ENCODE results near the gene DUS2.
"Not testable (repeated sequence)": the region's sequence is repeated elsewhere in the genome, so short reads cannot be mapped to it uniquely, and the experiment has no call there.

DUS2 gene

GRCh38 chr16:68091380-68092261 lies 68.5 kb downstream of the DUS2 start:
- no peak overlapping the region for H3K4me3 Mint-ChIP-seq
- H3K27me3 Mint-ChIP-seq, result no peaks in the 10 kb centered on the region
- intact Hi-C loops (cut with micrococcal nuclease), result no loop called here
- no peak overlapping the region for H3K27ac Mint-ChIP-seq
- no peaks in the 10 kb centered on the region for H3K9me3 Mint-ChIP-seq
- peaks cover 74% of the 10 kb centered on the region for H3K4me1 Mint-ChIP-seq (ENCODE audit: low read depth)
- peaks cover 5% of the 10 kb centered on the region for H3K36me3 Mint-ChIP-seq (ENCODE audit: low read depth)

GRCh38 chr16:68092275-68092674 lies 69.2 kb downstream of the DUS2 start:
- H3K4me3 Mint-ChIP-seq; H3K36me3 Mint-ChIP-seq (ENCODE audit: low read depth); intact Hi-C loops (cut with micrococcal nuclease); H3K27ac Mint-ChIP-seq; H3K27me3 Mint-ChIP-seq; H3K9me3 Mint-ChIP-seq: not testable (repeated sequence)
- H3K4me1 Mint-ChIP-seq (ENCODE audit: low read depth), result peaks cover 76% of the 10 kb centered on the region

GRCh38 chr16:68093816-68094613 lies 70.9 kb downstream of the DUS2 start:
- Mint-ChIP-seq H3K27ac (no peak overlapping the region), H3K27me3 (no peaks in the 10 kb centered on the region), H3K36me3 (ENCODE audit: low read depth) (peaks cover 7% of the 10 kb centered on the region), H3K9me3 (no peaks in the 10 kb centered on the region), H3K4me1 (ENCODE audit: low read depth) (peaks cover 76% of the 10 kb centered on the region), H3K4me3 (no peak overlapping the region)
- intact Hi-C loops (cut with micrococcal nuclease), result no loop called here

- no peak overlapping the region for H3K27ac Mint-ChIP-seq
- intact Hi-C loops (cut with micrococcal nuclease), result no loop called here
- peaks cover 74% of the 10 kb centered on the region for H3K4me1 Mint-ChIP-seq (ENCODE audit: low read depth)
- H3K9me3 Mint-ChIP-seq, result no peaks in the 10 kb centered on the region
- no peaks in the 10 kb centered on the region for H3K27me3 Mint-ChIP-seq
- H3K36me3 Mint-ChIP-seq (ENCODE audit: low read depth), result peaks cover 7% of the 10 kb centered on the region
- no peak overlapping the region for H3K4me3 Mint-ChIP-seq
Observed at GRCh38 chr16:68094614-68094934, 71.5 kb downstream of the DUS2 start.

GRCh38 chr16:68096491-68096890 lies 73.4 kb downstream of the DUS2 start:
- H3K4me3 Mint-ChIP-seq, result no peak overlapping the region
- no peaks in the 10 kb centered on the region for H3K27me3 Mint-ChIP-seq
- H3K27ac Mint-ChIP-seq, result no peak overlapping the region
- peaks cover 63% of the 10 kb centered on the region for H3K4me1 Mint-ChIP-seq (ENCODE audit: low read depth)
- no peaks in the 10 kb centered on the region for H3K9me3 Mint-ChIP-seq
- peaks cover 7% of the 10 kb centered on the region for H3K36me3 Mint-ChIP-seq (ENCODE audit: low read depth)
- intact Hi-C loops (cut with micrococcal nuclease), result no loop called here

- peaks cover 58% of the 10 kb centered on the region for H3K4me1 Mint-ChIP-seq (ENCODE audit: low read depth)
- H3K27me3 Mint-ChIP-seq, result no peaks in the 10 kb centered on the region
- H3K4me3 Mint-ChIP-seq, result no peak overlapping the region
- peaks cover 8% of the 10 kb centered on the region for H3K36me3 Mint-ChIP-seq (ENCODE audit: low read depth)
- H3K27ac Mint-ChIP-seq, result no peak overlapping the region
- H3K9me3 Mint-ChIP-seq, result no peaks in the 10 kb centered on the region
- intact Hi-C loops (cut with micrococcal nuclease), result no loop called here
Observed at GRCh38 chr16:68097088-68097487, 74.0 kb downstream of the DUS2 start.

- intact Hi-C loops (cut with micrococcal nuclease), result no loop called here
Observed at GRCh38 chr16:68097895-68098294, 74.8 kb downstream of the DUS2 start.

GRCh38 chr16:68100488-68100887 lies 77.4 kb downstream of the DUS2 start:
- Mint-ChIP-seq H3K4me3 (no peak overlapping the region), H3K4me1 (ENCODE audit: low read depth) (peaks cover 50% of the 10 kb centered on the region), H3K27ac (peak overlapping the region; percentile 20), H3K27me3 (no peaks in the 10 kb centered on the region), H3K36me3 (ENCODE audit: low read depth) (peaks cover 23% of the 10 kb centered on the region), H3K9me3 (no peaks in the 10 kb centered on the region)
- intact Hi-C loops (cut with micrococcal nuclease), result no loop called here

More at GRCh38 chr16:68097895-68098294, 74.8 kb downstream of the DUS2 start:
- Mint-ChIP-seq H3K27ac (no peak overlapping the region), H3K27me3 (no peaks in the 10 kb centered on the region), H3K4me1 (ENCODE audit: low read depth) (peaks cover 60% of the 10 kb centered on the region), H3K9me3 (no peaks in the 10 kb centered on the region), H3K36me3 (ENCODE audit: low read depth) (peaks cover 13% of the 10 kb centered on the region), H3K4me3 (no peak overlapping the region)

- Mint-ChIP-seq H3K36me3 (ENCODE audit: low read depth) (peaks cover 32% of the 10 kb centered on the region), H3K9me3 (peaks cover 28% of the 10 kb centered on the region), H3K4me1 (ENCODE audit: low read depth) (peaks cover 49% of the 10 kb centered on the region), H3K4me3 (no peak overlapping the region), H3K27me3 (no peaks in the 10 kb centered on the region), H3K27ac (no peak overlapping the region)
- intact Hi-C loops (cut with micrococcal nuclease), result no loop called here
Observed at GRCh38 chr16:68105611-68106010, 82.5 kb downstream of the DUS2 start.

GRCh38 chr16:68107230-68107928 lies 84.3 kb downstream of the DUS2 start:
- H3K27me3 Mint-ChIP-seq; intact Hi-C loops (cut with micrococcal nuclease); H3K4me3 Mint-ChIP-seq; H3K27ac Mint-ChIP-seq: not testable (repeated sequence)
- Mint-ChIP-seq H3K9me3 (peaks cover 35% of the 10 kb centered on the region), H3K36me3 (ENCODE audit: low read depth) (peaks cover 33% of the 10 kb centered on the region), H3K4me1 (ENCODE audit: low read depth) (peaks cover 55% of the 10 kb centered on the region)

GRCh38 chr16:68109156-68109555 lies 86.1 kb downstream of the DUS2 start:
- intact Hi-C loops (cut with micrococcal nuclease); H3K4me3 Mint-ChIP-seq; H3K27ac Mint-ChIP-seq; H3K27me3 Mint-ChIP-seq: not testable (repeated sequence)
- Mint-ChIP-seq H3K36me3 (ENCODE audit: low read depth) (peaks cover 36% of the 10 kb centered on the region), H3K9me3 (peaks cover 35% of the 10 kb centered on the region), H3K4me1 (ENCODE audit: low read depth) (peaks cover 67% of the 10 kb centered on the region)

- H3K27ac Mint-ChIP-seq; intact Hi-C loops (cut with micrococcal nuclease); H3K27me3 Mint-ChIP-seq; H3K4me3 Mint-ChIP-seq: not testable (repeated sequence)
- Mint-ChIP-seq H3K4me1 (ENCODE audit: low read depth) (peaks cover 71% of the 10 kb centered on the region), H3K9me3 (peaks cover 35% of the 10 kb centered on the region), H3K36me3 (ENCODE audit: low read depth) (peaks cover 25% of the 10 kb centered on the region)
Observed at GRCh38 chr16:68110611-68111010, 87.5 kb downstream of the DUS2 start.

GRCh38 chr16:68111379-68111778 lies 88.3 kb downstream of the DUS2 start:
- no peak overlapping the region for H3K4me3 Mint-ChIP-seq
- intact Hi-C loops (cut with micrococcal nuclease), result no loop called here
- H3K27ac Mint-ChIP-seq, result no peak overlapping the region

More at GRCh38 chr16:68111379-68111778, 88.3 kb downstream of the DUS2 start:
- Mint-ChIP-seq H3K4me1 (ENCODE audit: low read depth) (peaks cover 69% of the 10 kb centered on the region), H3K9me3 (peaks cover 35% of the 10 kb centered on the region), H3K36me3 (ENCODE audit: low read depth) (peaks cover 22% of the 10 kb centered on the region), H3K27me3 (no peaks in the 10 kb centered on the region)

Data from dendritic cell treated with granulocyte-macrophage colony-stimulating factor and Interleukin-4, amounts not matched to agents 40 ng/mL and 50 ng/mL, for 4 days (primary cell).